H1 (cell line): ENCODE measurements around the gene MST1R.

Experiments
- CHD2 ChIP-seq: IDR thresholded peaks from 2 replicates; pipeline ENCODE4 v1.6.1; 2012; ENCODE audit warnings: low read length, improper control_type of control experiment
- CTCF ChIP-seq, 3 experiments: IDR thresholded peaks; 1 replicate in 2 of 3; 2 replicates in 1 of 3; pipeline versions ENCODE4 v1.5.1 to v1.6.1; 2011; ENCODE audit warnings: low read length in 3 of 3, mild to moderate bottlenecking in 3 of 3, inconsistent platforms in 2 of 3, low read depth in 1 of 3, moderate library complexity in 1 of 3; ENCODE audit not compliant: insufficient read depth in 1 of 3; ENCODE audit errors: control extremely low read depth in 1 of 3
- EZH2 ChIP-seq: fragments of 200-600 bp; sonication (generic); IDR thresholded peaks from 2 replicates; pipeline ENCODE4 v1.7.1; 2012; ENCODE audit warnings: low read depth, mild to moderate bottlenecking, moderate library complexity, low read length, inconsistent platforms; ENCODE audit not compliant: severe bottlenecking
- GABPA ChIP-seq: IDR thresholded peaks from 2 replicates; pipeline ENCODE4 v1.6.1; 2011; ENCODE audit warnings: mild to moderate bottlenecking, low read length, moderate library complexity, borderline replicate concordance; ENCODE audit not compliant: insufficient read depth
- JUND ChIP-seq: IDR thresholded peaks from 2 replicates; pipeline ENCODE4 v1.6.1; 2011; ENCODE audit warnings: mild to moderate bottlenecking, improper control_type of control experiment, low read length
- KDM1A ChIP-seq: fragments of 200-600, 300-600 bp; sonication (generic); IDR thresholded peaks from 2 replicates; pipeline ENCODE4 v1.7.1; 2016; ENCODE audit warnings: mild to moderate bottlenecking, low read length, borderline replicate concordance
- NRF1 ChIP-seq: IDR thresholded peaks from 2 replicates; pipeline ENCODE4 v1.6.1; 2011; ENCODE audit warnings: mild to moderate bottlenecking, low read depth, low read length, improper control_type of control experiment
- SIN3A ChIP-seq, 2 experiments: IDR thresholded peaks in 1 of 2; conservative IDR thresholded peaks in 1 of 2; 2 replicates each; pipeline ENCODE4 v1.6.1; 2011 to 2012; ENCODE audit warnings: low read length in 2 of 2, improper control_type of control experiment in 1 of 2, low read depth in 1 of 2, mild to moderate bottlenecking in 1 of 2
- SP2 ChIP-seq: IDR thresholded peaks from 2 replicates; pipeline ENCODE4 v1.6.1; 2012; ENCODE audit warnings: mild to moderate bottlenecking, low read length, inconsistent platforms
- USF2 ChIP-seq: IDR thresholded peaks from 2 replicates; pipeline ENCODE4 v1.6.1; 2011; ENCODE audit warnings: low read length, improper control_type of control experiment

- TF ChIP-seq KDM1A = no peak
- no peak for TF ChIP-seq GABPA
- no peak for TF ChIP-seq NRF1
- no peak for TF ChIP-seq EZH2
- TF ChIP-seq SIN3A (conservative IDR thresholded peaks at IDR 0.05 in 1 of 2, IDR thresholded peaks at IDR 0.05 in 1 of 2; ENCODE audit: low read depth in 1 of 2, low read length in 2 of 2) = no peak
- TF ChIP-seq JUND = no peak
- TF ChIP-seq CTCF (IDR thresholded peaks at IDR 0.05; ENCODE audit: control extremely low read depth in 1 of 3, insufficient read depth in 1 of 3, low read depth in 1 of 3, low read length in 3 of 3) = no peak
- TF ChIP-seq CHD2 = no peak
- TF ChIP-seq USF2 = no peak
- TF ChIP-seq SP2 = no peak
Observed at GRCh38 chr3:49902511-49903345, 945 bp downstream of the MST1R start.
